KMS-11 (cell line): ENCODE measurements around the gene CKAP5.
A peak's percentile ranks its signal among the peaks of the same experiment; 100 is the strongest.

ENCODE experiments used
- H2AFZ ChIP-seq: fragments of 200-600 bp; sonication (generic); 2 replicates; pipeline ENCODE4 v1.6.1; 2016; ENCODE audit warnings: antibody characterized with exemption, mixed run types, low read depth
- H3K27ac ChIP-seq: fragments of 200-600 bp; sonication (generic); 2 replicates; pipeline ENCODE4 v1.6.1; 2016; ENCODE audit warnings: mild to moderate bottlenecking, mixed run types
- H3K27me3 ChIP-seq: fragments of 200-600 bp; sonication (generic); 2 replicates; pipeline ENCODE4 v1.6.1; 2017; ENCODE audit warnings: mild to moderate bottlenecking, low read depth, mixed run types, moderate library complexity; ENCODE audit not compliant: insufficient read depth
- H3K36me3 ChIP-seq: fragments of 200-600 bp; sonication (generic); 2 replicates; pipeline ENCODE4 v1.6.1; 2017; ENCODE audit warnings: mild to moderate bottlenecking, mixed run types; ENCODE audit not compliant: insufficient read depth
- H3K4me1 ChIP-seq: fragments of 200-600 bp; sonication (generic); 2 replicates; pipeline ENCODE4 v1.6.1; 2016; ENCODE audit warnings: mild to moderate bottlenecking, low read depth, mixed run types; ENCODE audit not compliant: poor library complexity, severe bottlenecking
- H3K4me2 ChIP-seq: fragments of 200-600 bp; sonication (generic); 2 replicates; pipeline ENCODE4 v1.7.0; 2016; ENCODE audit warnings: mild to moderate bottlenecking, mixed run types
- H3K4me3 ChIP-seq: fragments of 200-600 bp; sonication (generic); IDR thresholded peaks from 2 replicates; pipeline ENCODE4 v1.6.1; 2017; ENCODE audit warnings: low read depth, low read length, mixed read lengths; ENCODE audit not compliant: insufficient read depth
- H3K79me2 ChIP-seq: fragments of 200-600 bp; sonication (generic); 2 replicates; pipeline ENCODE4 v1.6.1; 2016; ENCODE audit warnings: low read depth, mixed run types; ENCODE audit not compliant: insufficient read depth
- H3K9ac ChIP-seq: fragments of 200-600 bp; sonication (generic); 2 replicates; pipeline ENCODE4 v1.6.1; 2016; ENCODE audit warnings: mild to moderate bottlenecking, mixed run types
- H4K20me1 ChIP-seq: fragments of 200-600 bp; sonication (generic); 2 replicates; pipeline ENCODE4 v1.6.1; 2016; ENCODE audit warnings: mild to moderate bottlenecking, mixed run types; ENCODE audit not compliant: insufficient read depth
- TF ChIP-seq, protein P1 (sequence below): fragments of 200-600 bp; sonication (generic); conservative IDR thresholded peaks from 2 replicates; pipeline ENCODE4 v1.6.1; 2017; ENCODE audit warnings: low read depth, mild to moderate bottlenecking, antibody characterized with exemption, low read length, moderate library complexity, mixed read lengths

CKAP5 gene

DNA sequence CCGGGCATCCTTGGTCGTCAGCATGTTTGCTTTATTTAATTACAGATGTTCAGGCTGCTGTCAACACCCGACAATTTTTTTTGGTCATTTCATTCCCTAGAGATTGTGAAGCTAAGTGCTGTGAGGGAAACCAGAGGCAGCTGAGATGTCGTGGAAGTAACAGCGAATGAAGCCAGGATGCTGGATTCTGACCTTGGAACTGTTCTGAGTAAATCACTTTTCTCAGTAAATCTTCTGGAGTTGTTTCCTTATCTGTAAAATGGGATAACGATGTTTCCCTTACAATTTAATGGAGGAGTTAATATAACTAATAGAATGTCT is 390 bp upstream of the CKAP5 start:
- TF ChIP-seq, protein P1, sequence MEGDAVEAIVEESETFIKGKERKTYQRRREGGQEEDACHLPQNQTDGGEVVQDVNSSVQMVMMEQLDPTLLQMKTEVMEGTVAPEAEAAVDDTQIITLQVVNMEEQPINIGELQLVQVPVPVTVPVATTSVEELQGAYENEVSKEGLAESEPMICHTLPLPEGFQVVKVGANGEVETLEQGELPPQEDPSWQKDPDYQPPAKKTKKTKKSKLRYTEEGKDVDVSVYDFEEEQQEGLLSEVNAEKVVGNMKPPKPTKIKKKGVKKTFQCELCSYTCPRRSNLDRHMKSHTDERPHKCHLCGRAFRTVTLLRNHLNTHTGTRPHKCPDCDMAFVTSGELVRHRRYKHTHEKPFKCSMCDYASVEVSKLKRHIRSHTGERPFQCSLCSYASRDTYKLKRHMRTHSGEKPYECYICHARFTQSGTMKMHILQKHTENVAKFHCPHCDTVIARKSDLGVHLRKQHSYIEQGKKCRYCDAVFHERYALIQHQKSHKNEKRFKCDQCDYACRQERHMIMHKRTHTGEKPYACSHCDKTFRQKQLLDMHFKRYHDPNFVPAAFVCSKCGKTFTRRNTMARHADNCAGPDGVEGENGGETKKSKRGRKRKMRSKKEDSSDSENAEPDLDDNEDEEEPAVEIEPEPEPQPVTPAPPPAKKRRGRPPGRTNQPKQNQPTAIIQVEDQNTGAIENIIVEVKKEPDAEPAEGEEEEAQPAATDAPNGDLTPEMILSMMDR: no peak
- Histone ChIP-seq H3K4me3 (no peak overlapping the region), H3K4me1 (peaks cover 23% of the 10 kb centered on the region), H3K9ac (peak overlapping the region; percentile 88; the same call in 1 of the 2 replicates), H4K20me1 (no peaks in the 10 kb centered on the region; the same call in 1 of the 2 replicates), H3K79me2 (peaks cover 42% of the 10 kb centered on the region), H3K27ac (no peak overlapping the region), H3K4me2 (peak overlapping the region; percentile 58), H3K27me3 (no peaks in the 10 kb centered on the region), H3K36me3 (no peaks in the 10 kb centered on the region), H2AFZ (peak overlapping the region; percentile 68)

DNA sequence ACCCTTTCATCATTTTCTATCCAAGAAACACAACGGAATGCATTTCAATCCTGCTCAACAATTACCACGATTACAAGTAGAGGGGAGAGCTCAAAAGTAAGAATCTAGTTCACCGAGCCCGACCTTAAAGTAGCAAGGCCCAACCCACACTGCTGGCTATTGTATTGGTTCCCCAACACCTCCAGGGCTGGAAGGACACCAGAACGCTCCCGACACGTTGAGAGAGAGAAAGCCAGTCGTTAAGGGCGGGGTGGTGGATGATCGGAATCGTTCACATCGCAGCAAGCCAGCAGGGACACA is 690 bp downstream of the CKAP5 start:
- peak overlapping the region; percentile 85 for H3K4me2 ChIP-seq
- H4K20me1 ChIP-seq: no peaks in the 10 kb centered on the region; the same call in 1 of the 2 replicates
- peak overlapping the region; percentile 88; the same call in 1 of the 2 replicates for H3K9ac ChIP-seq
- TF ChIP-seq, protein P1: no peak
- H3K36me3 ChIP-seq: no peaks in the 10 kb centered on the region; the same call in 1 of the 2 replicates
- peak overlapping the region; percentile 70 for H3K27ac ChIP-seq
- H3K79me2 ChIP-seq: peaks cover 53% of the 10 kb centered on the region
- H2AFZ ChIP-seq: peak overlapping the region; percentile 68
- no peaks in the 10 kb centered on the region for H3K27me3 ChIP-seq
- H3K4me1 ChIP-seq: peaks cover 23% of the 10 kb centered on the region
- peak overlapping the region; percentile 28 for H3K4me3 ChIP-seq

- Histone ChIP-seq H3K27me3 (no peaks in the 10 kb centered on the region), H3K9ac (no peak overlapping the region), H3K27ac (no peak overlapping the region), H3K4me3 (no peak overlapping the region), H3K36me3 (no peaks in the 10 kb centered on the region; the same call in 1 of the 2 replicates), H3K4me1 (peaks cover 17% of the 10 kb centered on the region), H4K20me1 (peaks cover 9% of the 10 kb centered on the region), H3K4me2 (no peak overlapping the region), H2AFZ (no peak overlapping the region), H3K79me2 (peaks cover 98% of the 10 kb centered on the region)
- TF ChIP-seq, protein P1: no peak
Observed at GRCh38 chr11:46840116-46840515, 6.0 kb downstream of the CKAP5 start.

- Histone ChIP-seq H3K27me3 (no peaks in the 10 kb centered on the region), H4K20me1 (peaks cover 9% of the 10 kb centered on the region), H3K9ac (no peak overlapping the region), H3K4me1 (peaks cover 7% of the 10 kb centered on the region), H3K27ac (no peak overlapping the region), H3K4me2 (no peak overlapping the region), H3K4me3 (no peak overlapping the region), H3K79me2 (peaks cover 95% of the 10 kb centered on the region), H2AFZ (no peak overlapping the region), H3K36me3 (no peaks in the 10 kb centered on the region; the same call in 1 of the 2 replicates)
- TF ChIP-seq, protein P1: no peak
Observed at GRCh38 chr11:46838501-46838900, 7.6 kb downstream of the CKAP5 start.
